Upper lobe of left lung (tissue), 4 donors: ENCODE results near the gene MRPL41.

ENCODE experiments used
- EP300 ChIP-seq, 4 donors: sonication (generic); formaldehyde crosslinking; IDR thresholded peaks; one replicate each; pipeline ENCODE4 v1.5.1; 2017; ENCODE audit warnings: antibody characterized with exemption in 4 of 4, control low read depth in 2 of 4
- POLR2A ChIP-seq, 4 donors: fragments of 450-650 bp; IDR thresholded peaks; one replicate each; pipeline ENCODE4 v1.5.1; 2016 to 2017; ENCODE audit warnings: antibody characterized with exemption in 4 of 4, mild to moderate bottlenecking in 2 of 4
- POLR2AphosphoS5 ChIP-seq, 2 donors: sonication (generic); formaldehyde crosslinking; IDR thresholded peaks; one replicate each; pipeline ENCODE4 v1.5.1; 2017; ENCODE audit warnings: antibody characterized with exemption in 2 of 2
- TF ChIP-seq, protein P1 (sequence below), 6 experiments: fragments of 450-650 bp in 4 of 6; fragments of 200-600 bp in 2 of 6; sonication (generic) in 2 of 6; IDR thresholded peaks; one replicate each; pipeline ENCODE4 v1.5.1; 2016 to 2019; ENCODE audit warnings: antibody characterized with exemption in 6 of 6

GRCh38 chr9:137574192-137574591 is 22.5 kb downstream of the MRPL41 start:
- TF ChIP-seq, protein P1, sequence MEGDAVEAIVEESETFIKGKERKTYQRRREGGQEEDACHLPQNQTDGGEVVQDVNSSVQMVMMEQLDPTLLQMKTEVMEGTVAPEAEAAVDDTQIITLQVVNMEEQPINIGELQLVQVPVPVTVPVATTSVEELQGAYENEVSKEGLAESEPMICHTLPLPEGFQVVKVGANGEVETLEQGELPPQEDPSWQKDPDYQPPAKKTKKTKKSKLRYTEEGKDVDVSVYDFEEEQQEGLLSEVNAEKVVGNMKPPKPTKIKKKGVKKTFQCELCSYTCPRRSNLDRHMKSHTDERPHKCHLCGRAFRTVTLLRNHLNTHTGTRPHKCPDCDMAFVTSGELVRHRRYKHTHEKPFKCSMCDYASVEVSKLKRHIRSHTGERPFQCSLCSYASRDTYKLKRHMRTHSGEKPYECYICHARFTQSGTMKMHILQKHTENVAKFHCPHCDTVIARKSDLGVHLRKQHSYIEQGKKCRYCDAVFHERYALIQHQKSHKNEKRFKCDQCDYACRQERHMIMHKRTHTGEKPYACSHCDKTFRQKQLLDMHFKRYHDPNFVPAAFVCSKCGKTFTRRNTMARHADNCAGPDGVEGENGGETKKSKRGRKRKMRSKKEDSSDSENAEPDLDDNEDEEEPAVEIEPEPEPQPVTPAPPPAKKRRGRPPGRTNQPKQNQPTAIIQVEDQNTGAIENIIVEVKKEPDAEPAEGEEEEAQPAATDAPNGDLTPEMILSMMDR (IDR thresholded peaks at IDR 0.05) = no peak
- TF ChIP-seq EP300 (IDR thresholded peaks at IDR 0.05) (no peak), POLR2A (IDR thresholded peaks at IDR 0.05) (no peak), POLR2AphosphoS5 (IDR thresholded peaks at IDR 0.05) (no peak)
